ENCODE results near the gene NCAPD3. TPM values are rescaled to one million over a fixed set of nuclear protein-coding genes. Genes with fewer than 3 reads are reported as not detected.

The NCAPD3 gene
- total and polyA plus RNA-seq, 9 of the 15 experiments (the other 6 are each of a cell fraction or from before 2014, with no cell fraction given) = 23.6 to 80.6 (median 58.6) TPM

- TF ChIP-seq AFF4 (CRISPR knock-in tag; IDR thresholded peaks at IDR 0.05) = no peak
- TF ChIP-seq TAF15 (IDR thresholded peaks at IDR 0.05; ENCODE audit: low read depth, low read length) = no peak
- no peak for TF ChIP-seq ZNF707 (CRISPR knock-in tag; conservative IDR thresholded peaks at IDR 0.05)
- no peak for TF ChIP-seq DACH1 (IDR thresholded peaks at IDR 0.05; ENCODE audit: partially characterized antibody)
- TF ChIP-seq ZNF518B (CRISPR knock-in tag; IDR thresholded peaks at IDR 0.05) = no peak
- no peak for TF ChIP-seq TCF7 (IDR thresholded peaks at IDR 0.05; ENCODE audit: borderline replicate concordance)
- peak; percentile 92 for TF ChIP-seq ZNF407 (IDR thresholded peaks at IDR 0.05; ENCODE audit: low read depth)
- TF ChIP-seq POLR2A (conservative IDR thresholded peaks at IDR 0.05) = peak; percentile 74
- peak; percentile 95 for TF ChIP-seq ZNF143 (CRISPR knock-in tag; IDR thresholded peaks at IDR 0.05)
- TF ChIP-seq ZFX (CRISPR knock-in tag; IDR thresholded peaks at IDR 0.05) = no peak
- TF ChIP-seq ELF4 (CRISPR knock-in tag; IDR thresholded peaks at IDR 0.05) = no peak
Measured at GRCh38 chr11:134253188-134253993, 29.6 kb upstream of the NCAPD3 start, which contains the start of the genes ACAD8 and THYN1 (continued).
